GM19025 (cell line): Measurements from ENCODE around the gene COQ4.

Experiments used
- ATAC-seq: cut with Tn5 transposase; IDR thresholded peaks from one replicate; pipeline ENCODE4 v1.9.1; 2021; ENCODE audit warnings: mild to moderate bottlenecking, low read depth, moderate library complexity; ENCODE audit not compliant: unreplicated experiment

Gene COQ4

GRCh38 chr9:128370752-128371629, 48.4 kb downstream of the COQ4 start, which contains the start of gene URM1:
Gene URM1 (plus strand): TSS chr9:128371374. CDS start chr9:128371381, 7 bp downstream.
- ATAC-seq = peak; percentile 92

- ATAC-seq = no peak
Measured at GRCh38 chr9:128371630-128372117, 49.0 kb downstream of the COQ4 start.

- no peak for ATAC-seq
Measured at GRCh38 chr9:128372188-128372641, 49.6 kb downstream of the COQ4 start.

- ATAC-seq = no peak
Measured at GRCh38 chr9:128372784-128373183, 50.1 kb downstream of the COQ4 start.

- no peak for ATAC-seq
Measured at GRCh38 chr9:128374221-128374675, 51.6 kb downstream of the COQ4 start.

- no peak for ATAC-seq
Measured at GRCh38 chr9:128375865-128376264, 53.2 kb downstream of the COQ4 start.

- ATAC-seq = no peak
Measured at GRCh38 chr9:128382261-128382660, 59.6 kb downstream of the COQ4 start.

GRCh38 chr9:128383007-128383753, 60.5 kb downstream of the COQ4 start:
- no peak for ATAC-seq
